GM18507 (cell line): ENCODE measurements around the gene DAG1.

Source experiments
- DNase-seq: peaks from one replicate; pipeline ENCODE4 v3.0.0; 2011; ENCODE audit warnings: low read depth; ENCODE audit not compliant: insufficient read length; ENCODE audit errors: extremely low spot score
- FAIRE-seq: peaks from 2 replicates; lab custom pipeline; 2011; peaks lifted over from hg19 to GRCh38; lab: Jason Lieb, UNC

Gene DAG1

GRCh38 chr3:49469936-49470713 is at the start of gene DAG1:
DAG1 (plus strand) TSS chr3:49470267; CDS start chr3:49510535, 40,268 bp downstream.
- DNase-seq (peak; percentile 96), FAIRE-seq (peak; percentile 97)

GRCh38 chr3:49421890-49422378 is 48.1 kb upstream of the DAG1 start:
- no peak for DNase-seq
- FAIRE-seq, result no peak

GRCh38 chr3:49422379-49423248 is 47.5 kb upstream of the DAG1 start, which contains the start of gene AMT:
AMT (minus strand) TSS chr3:49422473; CDS start chr3:49422450, 23 bp downstream.
- no peak for DNase-seq
- FAIRE-seq, result no peak

GRCh38 chr3:49424816-49425215 is 45.3 kb upstream of the DAG1 start:
- no peak for FAIRE-seq
- DNase-seq, result no peak

GRCh38 chr3:49427586-49427985 is 42.5 kb upstream of the DAG1 start:
- DNase-seq (no peak), FAIRE-seq (no peak)

GRCh38 chr3:49428752-49429080 is 41.4 kb upstream of the DAG1 start:
- DNase-seq, result no peak
- no peak for FAIRE-seq

- no peak for FAIRE-seq
These were observed 35.3 kb upstream of the DAG1 start for GRCh38 chr3:49434731-49435130.

GRCh38 chr3:49445391-49445790 is 24.7 kb upstream of the DAG1 start:
- no peak for DNase-seq
- FAIRE-seq, result no peak

More at GRCh38 chr3:49434731-49435130, 35.3 kb upstream of the DAG1 start:
- DNase-seq, result no peak

- DNase-seq (no peak), FAIRE-seq (no peak)
These were observed 16.4 kb upstream of the DAG1 start for GRCh38 chr3:49453621-49454020.

GRCh38 chr3:49454458-49454857 is 15.6 kb upstream of the DAG1 start:
- DNase-seq (no peak), FAIRE-seq (no peak)

GRCh38 chr3:49454898-49455681 is 15.0 kb upstream of the DAG1 start:
- FAIRE-seq (no peak), DNase-seq (no peak)

GRCh38 chr3:49456466-49456865 is 13.6 kb upstream of the DAG1 start:
- FAIRE-seq, result no peak

GRCh38 chr3:49460188-49460890 is 9.7 kb upstream of the DAG1 start:
- DNase-seq (no peak), FAIRE-seq (no peak)

More at GRCh38 chr3:49456466-49456865, 13.6 kb upstream of the DAG1 start:
- no peak for DNase-seq

GRCh38 chr3:49460956-49461355 is 9.1 kb upstream of the DAG1 start:
- FAIRE-seq (no peak), DNase-seq (no peak)

- FAIRE-seq, result no peak
- no peak for DNase-seq
These were observed 8.5 kb upstream of the DAG1 start for GRCh38 chr3:49461443-49462171.

- FAIRE-seq (no peak), DNase-seq (no peak)
These were observed 7.8 kb upstream of the DAG1 start for GRCh38 chr3:49462222-49462621.

- FAIRE-seq (no peak), DNase-seq (no peak)
These were observed 4.6 kb upstream of the DAG1 start for GRCh38 chr3:49465270-49466034.

- DNase-seq (no peak), FAIRE-seq (no peak)
These were observed 4.0 kb upstream of the DAG1 start for GRCh38 chr3:49466085-49466484.
